K562 (cell line): ENCODE results near the gene PHPT1. TPM values are rescaled to one million over a fixed set of nuclear protein-coding genes. Genes with fewer than 3 reads are reported as not detected.

Experiments used
- ARID3A ChIP-seq: IDR thresholded peaks from 2 replicates; pipeline ENCODE4 v1.6.1; 2012; ENCODE audit warnings: low read depth, low read length, improper control_type of control experiment, borderline replicate concordance
- CBX8 ChIP-seq: fragments of 200-600 bp; sonication (generic); IDR thresholded peaks from 2 replicates; pipeline ENCODE4 v1.6.1; 2012; ENCODE audit warnings: borderline replicate concordance, mixed run types, low read depth, mild to moderate bottlenecking, moderate library complexity, mixed read lengths, low read length, control low read depth, inconsistent platforms; ENCODE audit not compliant: poor library complexity, severe bottlenecking; ENCODE audit errors: extremely low read depth
- CREB1 ChIP-seq, 2 experiments: sonication (generic) in 1 of 2; formaldehyde crosslinking in 1 of 2; IDR thresholded peaks; 2 replicates each; pipeline versions ENCODE4 v1.6.1 to v1.8.0; 2012 to 2022; ENCODE audit warnings: inconsistent platforms in 1 of 2, mild to moderate bottlenecking in 1 of 2, missing genetic modification reagents in 1 of 2, moderate library complexity in 1 of 2
- CXXC5 ChIP-seq: fragments of 250-450 bp; sonication (Bioruptor Pico); IDR thresholded peaks from 2 replicates; pipeline ENCODE4 v1.8.0; 2022; ENCODE audit warnings: inconsistent platforms, mild to moderate bottlenecking, moderate library complexity
- ELF1 ChIP-seq: fragments of 200-800 bp; sonication (Bioruptor generic); IDR thresholded peaks from 2 replicates; pipeline ENCODE4 v1.6.1; 2016; ENCODE audit warnings: missing genetic modification characterization, missing compliant biosample characterization
- GTF2A2 ChIP-seq: IDR thresholded peaks from 2 replicates; pipeline ENCODE4 v1.6.1; 2016; ENCODE audit warnings: mild to moderate bottlenecking, missing genetic modification characterization, missing compliant biosample characterization
- GTF2F1 ChIP-seq: IDR thresholded peaks from 2 replicates; pipeline ENCODE4 v1.6.1; 2011; ENCODE audit warnings: low read depth, low read length, improper control_type of control experiment
- HDAC1 ChIP-seq, 2 experiments: fragments of 450-650 bp; IDR thresholded peaks; 2 replicates each; pipeline ENCODE4 v1.6.1; 2016 to 2017; ENCODE audit warnings: inconsistent platforms in 1 of 2, mild to moderate bottlenecking in 1 of 2, moderate library complexity in 1 of 2
- KAT7 ChIP-seq: sonication (generic); formaldehyde crosslinking; IDR thresholded peaks from 2 replicates; pipeline ENCODE4 v1.8.0; 2022; ENCODE audit warnings: missing genetic modification reagents, mild to moderate bottlenecking, borderline replicate concordance
- MTA1 ChIP-seq: fragments of 450-650 bp; IDR thresholded peaks from 2 replicates; pipeline ENCODE4 v1.6.1; 2017; ENCODE audit warnings: borderline replicate concordance
- POLR2A ChIP-seq: fragments of 450-650 bp; conservative IDR thresholded peaks from 2 replicates; pipeline ENCODE4 v1.6.1; 2016
- POLR2B ChIP-seq: fragments of 450-650 bp; IDR thresholded peaks from 2 replicates; pipeline ENCODE4 v1.6.1; 2018; ENCODE audit warnings: low read depth; ENCODE audit not compliant: partially characterized antibody
- RAD51 ChIP-seq: fragments of 450-650 bp; IDR thresholded peaks from 2 replicates; pipeline ENCODE4 v1.7.1; 2016; ENCODE audit warnings: low read depth, mild to moderate bottlenecking, borderline replicate concordance
- THAP7 ChIP-seq: fragments of 250-450 bp; sonication (Bioruptor Pico); IDR thresholded peaks from 2 replicates; pipeline ENCODE4 v1.5.0; 2021
- TOE1 ChIP-seq, 2 experiments: fragments of 450-650 bp in 1 of 2; sonication (generic) in 1 of 2; formaldehyde crosslinking in 1 of 2; IDR thresholded peaks; 2 replicates each; pipeline versions ENCODE4 v1.7.1 to v1.8.0; 2016 to 2022; ENCODE audit warnings: borderline replicate concordance in 2 of 2, mild to moderate bottlenecking in 2 of 2, antibody characterized with exemption in 1 of 2, inconsistent platforms in 1 of 2, low read depth in 1 of 2, missing genetic modification reagents in 1 of 2, moderate library complexity in 1 of 2
- ZNF12 ChIP-seq: sonication (generic); formaldehyde crosslinking; IDR thresholded peaks from 2 replicates; pipeline ENCODE4 v1.4.0; 2020; ENCODE audit warnings: mild to moderate bottlenecking, missing genetic modification reagents
- ZNF217 ChIP-seq: sonication (generic); formaldehyde crosslinking; IDR thresholded peaks from 2 replicates; pipeline ENCODE4 v1.8.0; 2022; ENCODE audit warnings: mild to moderate bottlenecking, missing genetic modification reagents
- ZNF780A ChIP-seq: fragments of 250-450 bp; sonication (Bioruptor Pico); IDR thresholded peaks from 2 replicates; pipeline ENCODE4 v1.5.0; 2021; ENCODE audit warnings: mild to moderate bottlenecking
- polyA plus RNA-seq, 8 experiments: library from polyadenylated mRNA; depleted of rRNA in 4 of 8; stranded (reverse) in 5 of 8; unstranded in 3 of 8; fragments of >200 nt; fragmentation: Nextera tagmentation in 2 of 8; fragmentation: Illumina TruSeq in 1 of 8; extraction: Ambion mirVana in 2 of 8; extraction: Trizol in 1 of 8; gene quantifications; 2 replicates each; pipeline versions ENCODE4 v1.2.1 to v1.2.3, GENCODE V29; 2011 to 2014; ENCODE audit warnings: inconsistent platforms in 1 of 8, missing spikeins in 1 of 8
- total RNA-seq, 7 experiments: library from RNA; depleted of rRNA in 6 of 7; stranded (reverse); fragments of >200 nt in 6 of 7; fragmentation: Illumina TruSeq in 2 of 7; extraction: Trizol in 2 of 7; gene quantifications; 2 replicates each; pipeline versions ENCODE4 v1.2.1 to v1.2.3, GENCODE V29; 2011 to 2021; ENCODE audit warnings: low replicate concordance in 1 of 7
- TF ChIP-seq, protein P1 (sequence below), 2 experiments: fragments of 450-650 bp in 1 of 2; IDR thresholded peaks; 2 replicates each; pipeline ENCODE4 v1.6.1; 2011 to 2017; ENCODE audit warnings: low read depth in 2 of 2, antibody characterized with exemption in 1 of 2, borderline replicate concordance in 1 of 2, low read length in 1 of 2, mild to moderate bottlenecking in 1 of 2, mixed read lengths in 1 of 2; ENCODE audit not compliant: control insufficient read depth in 1 of 2
- TF ChIP-seq, protein P2 (sequence below): IDR thresholded peaks from 2 replicates; pipeline ENCODE4 v1.6.1; 2014; ENCODE audit warnings: antibody characterized with exemption

Gene PHPT1
- total and polyA plus RNA-seq, 9 of the 15 experiments (the other 6 are each of a cell fraction or from before 2014, with no cell fraction given): 20.9 to 166 (median 129) TPM

- TF ChIP-seq ZNF217: peak; percentile 29; the same call in 1 of the 2 replicates
- TF ChIP-seq, protein P1, sequence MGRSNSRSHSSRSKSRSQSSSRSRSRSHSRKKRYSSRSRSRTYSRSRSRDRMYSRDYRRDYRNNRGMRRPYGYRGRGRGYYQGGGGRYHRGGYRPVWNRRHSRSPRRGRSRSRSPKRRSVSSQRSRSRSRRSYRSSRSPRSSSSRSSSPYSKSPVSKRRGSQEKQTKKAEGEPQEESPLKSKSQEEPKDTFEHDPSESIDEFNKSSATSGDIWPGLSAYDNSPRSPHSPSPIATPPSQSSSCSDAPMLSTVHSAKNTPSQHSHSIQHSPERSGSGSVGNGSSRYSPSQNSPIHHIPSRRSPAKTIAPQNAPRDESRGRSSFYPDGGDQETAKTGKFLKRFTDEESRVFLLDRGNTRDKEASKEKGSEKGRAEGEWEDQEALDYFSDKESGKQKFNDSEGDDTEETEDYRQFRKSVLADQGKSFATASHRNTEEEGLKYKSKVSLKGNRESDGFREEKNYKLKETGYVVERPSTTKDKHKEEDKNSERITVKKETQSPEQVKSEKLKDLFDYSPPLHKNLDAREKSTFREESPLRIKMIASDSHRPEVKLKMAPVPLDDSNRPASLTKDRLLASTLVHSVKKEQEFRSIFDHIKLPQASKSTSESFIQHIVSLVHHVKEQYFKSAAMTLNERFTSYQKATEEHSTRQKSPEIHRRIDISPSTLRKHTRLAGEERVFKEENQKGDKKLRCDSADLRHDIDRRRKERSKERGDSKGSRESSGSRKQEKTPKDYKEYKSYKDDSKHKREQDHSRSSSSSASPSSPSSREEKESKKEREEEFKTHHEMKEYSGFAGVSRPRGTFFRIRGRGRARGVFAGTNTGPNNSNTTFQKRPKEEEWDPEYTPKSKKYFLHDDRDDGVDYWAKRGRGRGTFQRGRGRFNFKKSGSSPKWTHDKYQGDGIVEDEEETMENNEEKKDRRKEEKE (IDR thresholded peaks at IDR 0.05; ENCODE audit: borderline replicate concordance in 1 of 2, control insufficient read depth in 1 of 2, low read depth in 2 of 2, low read length in 1 of 2): no peak
- no peak for TF ChIP-seq THAP7
- TF ChIP-seq POLR2A: peak; percentile 57
- TF ChIP-seq MTA1: no peak
- no peak for TF ChIP-seq RAD51
- TF ChIP-seq HDAC1 (IDR thresholded peaks at IDR 0.05): 0 out of 4 replicates have a peak, but pooled peaks of 1 of the 2 experiments have one; percentile 24
- TF ChIP-seq ZNF780A (CRISPR knock-in tag): no peak
- no peak for TF ChIP-seq ELF1 (tag)
- peak; percentile 37 for TF ChIP-seq POLR2B
- no peak for TF ChIP-seq GTF2A2
- no peak for TF ChIP-seq CXXC5
- no peak for TF ChIP-seq KAT7 (CRISPR knock-in tag)
- no peak for TF ChIP-seq CREB1 (IDR thresholded peaks at IDR 0.05)
- no peak for TF ChIP-seq CREB1 (CRISPR knock-in tag; IDR thresholded peaks at IDR 0.05)
- TF ChIP-seq, protein P2, sequence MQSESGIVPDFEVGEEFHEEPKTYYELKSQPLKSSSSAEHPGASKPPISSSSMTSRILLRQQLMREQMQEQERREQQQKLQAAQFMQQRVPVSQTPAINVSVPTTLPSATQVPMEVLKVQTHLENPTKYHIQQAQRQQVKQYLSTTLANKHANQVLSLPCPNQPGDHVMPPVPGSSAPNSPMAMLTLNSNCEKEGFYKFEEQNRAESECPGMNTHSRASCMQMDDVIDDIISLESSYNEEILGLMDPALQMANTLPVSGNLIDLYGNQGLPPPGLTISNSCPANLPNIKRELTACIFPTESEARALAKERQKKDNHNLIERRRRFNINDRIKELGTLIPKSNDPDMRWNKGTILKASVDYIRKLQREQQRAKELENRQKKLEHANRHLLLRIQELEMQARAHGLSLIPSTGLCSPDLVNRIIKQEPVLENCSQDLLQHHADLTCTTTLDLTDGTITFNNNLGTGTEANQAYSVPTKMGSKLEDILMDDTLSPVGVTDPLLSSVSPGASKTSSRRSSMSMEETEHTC: no peak
- TF ChIP-seq TOE1 (IDR thresholded peaks at IDR 0.05; ENCODE audit: borderline replicate concordance): no peak
- no peak for TF ChIP-seq TOE1 (CRISPR knock-in tag; IDR thresholded peaks at IDR 0.05; ENCODE audit: borderline replicate concordance, low read depth)
- no peak for TF ChIP-seq ARID3A
- TF ChIP-seq ZNF12 (CRISPR knock-in tag): no peak
- TF ChIP-seq CBX8: no peak
- no peak for TF ChIP-seq GTF2F1
These were observed 8.9 kb upstream of the PHPT1 start (continued) for GRCh38 chr9:136840140-136840876.
